Osteoblast (primary cell): ENCODE data around the gene PPM1G. TPM values are rescaled to one million over a fixed set of nuclear protein-coding genes. Genes with fewer than 3 reads are reported as not detected.

Source experiments
- DNase-seq: peaks from one replicate; pipeline ENCODE4 v3.0.0; 2011; ENCODE audit warnings: low spot score, mixed read lengths; ENCODE audit not compliant: insufficient read length; ENCODE audit errors: missing footprints
- H2AFZ ChIP-seq: 2 replicates; pipeline ENCODE4 v1.6.0; 2011; ENCODE audit warnings: mild to moderate bottlenecking, low read length
- H3K27ac ChIP-seq: 2 replicates; pipeline ENCODE4 v1.5.1; 2011; ENCODE audit warnings: mild to moderate bottlenecking, low read depth, low read length, moderate library complexity
- H3K27me3 ChIP-seq: 2 replicates; pipeline ENCODE4 v1.6.0; 2012; ENCODE audit warnings: mild to moderate bottlenecking, control low read depth, inconsistent platforms, low read length, moderate library complexity; ENCODE audit not compliant: insufficient read depth
- H3K36me3 ChIP-seq: 2 replicates; pipeline ENCODE4 v1.5.1; 2011; ENCODE audit warnings: mild to moderate bottlenecking, low read length, control low read depth, moderate library complexity; ENCODE audit not compliant: insufficient read depth
- H3K4me1 ChIP-seq: 2 replicates; pipeline ENCODE4 v1.5.1; 2011; ENCODE audit warnings: mild to moderate bottlenecking, low read length, control low read depth, moderate library complexity; ENCODE audit not compliant: insufficient read depth
- H3K4me2 ChIP-seq: 2 replicates; pipeline ENCODE4 v1.6.0; 2011; ENCODE audit warnings: mild to moderate bottlenecking, low read length; ENCODE audit not compliant: insufficient read depth
- H3K4me3 ChIP-seq: fragments of 200-600 bp; sonication (generic); 3 replicates; pipeline ENCODE4 v1.5.1; 2012; ENCODE audit warnings: mild to moderate bottlenecking, low read length, inconsistent platforms; ENCODE audit not compliant: insufficient read depth
- H3K79me2 ChIP-seq: 2 replicates; pipeline ENCODE4 v1.6.0; 2012; ENCODE audit warnings: mild to moderate bottlenecking, low read length, control low read depth, inconsistent platforms; ENCODE audit not compliant: insufficient read depth
- H3K9me3 ChIP-seq: 2 replicates; pipeline ENCODE4 v1.5.1; 2011; ENCODE audit warnings: low read depth, low read length, control low read depth
- H4K20me1 ChIP-seq: 2 replicates; pipeline ENCODE4 v1.6.0; 2012; ENCODE audit warnings: mild to moderate bottlenecking, low read length, control low read depth; ENCODE audit not compliant: insufficient read depth
- total RNA-seq: library from RNA; depleted of rRNA; stranded (reverse); fragments of >200 nt; gene quantifications from 2 replicates; pipeline ENCODE4 v1.2.3, GENCODE V29; 2012
- TF ChIP-seq, protein P1 (sequence below): IDR thresholded peaks from 2 replicates; pipeline ENCODE4 v1.5.1; 2011; ENCODE audit warnings: mild to moderate bottlenecking, low read depth, low read length, moderate library complexity; ENCODE audit errors: extremely low read depth

PPM1G gene
- total RNA-seq, 1 donor, result 65.5 TPM

DNA sequence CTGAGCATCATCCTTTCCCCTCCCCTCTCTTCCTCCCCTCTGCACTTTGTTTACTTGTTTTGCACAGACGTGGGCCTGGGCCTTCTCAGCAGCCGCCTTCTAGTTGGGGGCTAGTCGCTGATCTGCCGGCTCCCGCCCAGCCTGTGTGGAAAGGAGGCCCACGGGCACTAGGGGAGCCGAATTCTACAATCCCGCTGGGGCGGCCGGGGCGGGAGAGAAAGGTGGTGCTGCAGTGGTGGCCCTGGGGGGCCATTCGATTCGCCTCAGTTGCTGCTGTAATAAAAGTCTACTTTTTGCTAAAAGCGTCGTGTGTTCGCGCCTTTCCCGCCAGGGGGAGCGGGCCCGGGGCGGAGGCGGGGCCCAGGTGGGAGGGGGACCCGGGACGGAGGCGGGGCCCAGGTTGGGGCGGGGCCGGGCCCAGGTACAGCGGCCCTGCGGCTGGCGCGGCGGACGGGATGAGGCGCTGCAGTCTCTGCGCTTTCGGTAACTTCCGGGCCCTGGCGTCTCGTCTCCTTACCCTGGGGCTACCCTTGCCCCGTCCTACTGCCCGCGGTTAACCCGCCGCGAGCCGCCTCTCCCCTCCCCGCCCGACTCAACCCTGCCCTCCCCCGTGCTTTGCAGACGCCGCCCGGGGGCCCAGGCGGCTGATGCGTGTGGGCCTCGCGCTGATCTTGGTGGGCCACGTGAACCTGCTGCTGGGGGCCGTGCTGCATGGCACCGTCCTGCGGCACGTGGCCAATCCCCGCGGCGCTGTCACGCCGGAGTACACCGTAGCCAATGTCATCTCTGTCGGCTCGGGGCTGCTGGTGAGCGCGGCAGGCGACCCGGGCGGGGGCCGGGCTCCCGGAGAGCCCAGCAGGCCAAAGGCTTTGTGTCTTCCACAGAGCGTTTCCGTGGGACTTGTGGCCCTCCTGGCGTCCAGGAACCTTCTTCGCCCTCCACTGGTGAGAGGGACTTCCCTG is 32.8 kb upstream of the PPM1G start, which contains the start of gene KRTCAP3:
Gene KRTCAP3, plus strand, starts transcription at position 424 of the 962 bp plus-strand sequence. Its CDS starts 32 bp downstream, at position 456.
- no peaks in the 10 kb centered on the region for H3K9me3 ChIP-seq
- no peak within 1 kb of the TSS for H3K4me3 ChIP-seq
- H3K36me3 ChIP-seq, result peaks cover 58% of the 10 kb centered on the region
- DNase-seq, result no peak
- H3K79me2 ChIP-seq, result no peaks in the 10 kb centered on the region
- no peak within 1 kb of the TSS for H3K27ac ChIP-seq
- no peaks in the 10 kb centered on the region for H3K4me1 ChIP-seq
- no peak within 1 kb of the TSS for H2AFZ ChIP-seq
- no peaks in the 10 kb centered on the region for H4K20me1 ChIP-seq
- no peaks in the 10 kb centered on the region for H3K27me3 ChIP-seq
- TF ChIP-seq, protein P1, sequence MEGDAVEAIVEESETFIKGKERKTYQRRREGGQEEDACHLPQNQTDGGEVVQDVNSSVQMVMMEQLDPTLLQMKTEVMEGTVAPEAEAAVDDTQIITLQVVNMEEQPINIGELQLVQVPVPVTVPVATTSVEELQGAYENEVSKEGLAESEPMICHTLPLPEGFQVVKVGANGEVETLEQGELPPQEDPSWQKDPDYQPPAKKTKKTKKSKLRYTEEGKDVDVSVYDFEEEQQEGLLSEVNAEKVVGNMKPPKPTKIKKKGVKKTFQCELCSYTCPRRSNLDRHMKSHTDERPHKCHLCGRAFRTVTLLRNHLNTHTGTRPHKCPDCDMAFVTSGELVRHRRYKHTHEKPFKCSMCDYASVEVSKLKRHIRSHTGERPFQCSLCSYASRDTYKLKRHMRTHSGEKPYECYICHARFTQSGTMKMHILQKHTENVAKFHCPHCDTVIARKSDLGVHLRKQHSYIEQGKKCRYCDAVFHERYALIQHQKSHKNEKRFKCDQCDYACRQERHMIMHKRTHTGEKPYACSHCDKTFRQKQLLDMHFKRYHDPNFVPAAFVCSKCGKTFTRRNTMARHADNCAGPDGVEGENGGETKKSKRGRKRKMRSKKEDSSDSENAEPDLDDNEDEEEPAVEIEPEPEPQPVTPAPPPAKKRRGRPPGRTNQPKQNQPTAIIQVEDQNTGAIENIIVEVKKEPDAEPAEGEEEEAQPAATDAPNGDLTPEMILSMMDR, result no peak
- H3K4me2 ChIP-seq, result no peak within 1 kb of the TSS

DNA sequence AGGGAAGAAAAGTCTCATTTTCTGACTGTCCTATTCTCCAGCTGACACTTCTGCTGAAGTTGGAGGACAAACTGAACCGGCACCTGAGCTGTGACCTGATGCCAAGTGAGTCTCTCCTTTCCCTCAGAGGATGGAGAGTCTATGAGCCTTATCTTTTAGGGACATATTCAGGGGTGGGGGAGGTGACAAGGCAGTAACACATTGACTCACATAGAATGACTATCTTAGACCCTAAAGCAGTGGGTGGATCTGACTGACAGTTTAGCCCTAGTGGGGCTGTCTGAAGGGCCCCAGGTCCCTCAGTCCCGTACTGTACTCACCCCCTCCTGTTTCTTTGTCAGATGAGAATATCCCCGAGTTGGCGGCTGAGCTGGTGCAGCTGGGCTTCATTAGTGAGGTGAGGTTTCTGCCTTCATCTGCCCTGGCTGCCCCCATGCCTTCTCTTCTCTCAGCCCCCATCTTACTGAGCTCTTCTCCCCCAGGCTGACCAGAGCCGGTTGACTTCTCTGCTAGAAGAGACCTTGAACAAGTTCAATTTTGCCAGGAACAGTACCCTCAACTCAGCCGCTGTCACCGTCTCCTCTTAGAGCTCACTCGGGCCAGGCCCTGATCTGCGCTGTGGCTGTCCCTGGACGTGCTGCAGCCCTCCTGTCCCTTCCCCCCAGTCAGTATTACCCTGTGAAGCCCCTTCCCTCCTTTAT is 32.0 kb upstream of the PPM1G start:
- H3K27ac ChIP-seq, result no peak overlapping the region
- TF ChIP-seq, protein P1, result no peak
- H3K4me3 ChIP-seq, result no peak overlapping the region
- no peaks in the 10 kb centered on the region for H3K79me2 ChIP-seq
- H3K36me3 ChIP-seq, result peaks cover 62% of the 10 kb centered on the region
- no peaks in the 10 kb centered on the region for H3K27me3 ChIP-seq
- H2AFZ ChIP-seq, result no peak overlapping the region
- no peaks in the 10 kb centered on the region for H4K20me1 ChIP-seq
- H3K9me3 ChIP-seq, result no peaks in the 10 kb centered on the region
- no peak overlapping the region for H3K4me2 ChIP-seq
- DNase-seq, result no peak
- no peaks in the 10 kb centered on the region for H3K4me1 ChIP-seq

DNA sequence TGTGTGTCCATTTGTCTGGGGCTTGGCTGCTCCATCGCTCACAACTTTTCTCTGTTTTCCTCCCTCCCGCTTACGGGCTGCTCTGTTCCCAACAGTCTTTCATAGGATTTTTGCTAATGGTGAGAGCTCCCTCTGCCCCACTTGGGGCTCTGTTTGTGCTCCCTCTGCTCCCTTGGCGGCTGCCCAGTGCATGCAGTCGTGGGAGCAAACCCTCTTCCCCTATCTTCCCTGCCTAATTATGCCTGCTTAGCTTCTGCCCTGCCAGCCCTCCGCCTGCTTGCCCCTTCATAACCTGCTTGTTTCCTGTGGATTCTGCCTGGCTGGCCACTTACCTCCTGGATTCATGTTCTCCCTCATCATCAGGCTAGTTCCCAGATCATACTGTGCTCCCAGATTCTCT is 26.2 kb upstream of the PPM1G start:
- Histone ChIP-seq H4K20me1 (peaks cover 28% of the 10 kb centered on the region), H3K4me2 (no peak overlapping the region), H3K9me3 (no peaks in the 10 kb centered on the region)

More for the DNA sequence above, 26.2 kb upstream of the PPM1G start:
- peaks cover 70% of the 10 kb centered on the region for H3K36me3 ChIP-seq
- DNase-seq, result no peak
- no peak overlapping the region for H2AFZ ChIP-seq
- H3K27ac ChIP-seq, result no peak overlapping the region
- TF ChIP-seq, protein P1, result no peak
- H3K4me3 ChIP-seq, result no peak overlapping the region
- peaks cover 46% of the 10 kb centered on the region for H3K79me2 ChIP-seq
- H3K4me1 ChIP-seq, result peaks cover 6% of the 10 kb centered on the region
- H3K27me3 ChIP-seq, result no peaks in the 10 kb centered on the region
